HG03439 (cell line): Measurements from ENCODE around the gene SHISA4.

Experiments
- ATAC-seq: cut with Tn5 transposase; IDR thresholded peaks from one replicate; pipeline ENCODE4 v1.9.1; 2021; ENCODE audit warnings: mild to moderate bottlenecking, moderate library complexity; ENCODE audit not compliant: unreplicated experiment

The SHISA4 gene

DNA sequence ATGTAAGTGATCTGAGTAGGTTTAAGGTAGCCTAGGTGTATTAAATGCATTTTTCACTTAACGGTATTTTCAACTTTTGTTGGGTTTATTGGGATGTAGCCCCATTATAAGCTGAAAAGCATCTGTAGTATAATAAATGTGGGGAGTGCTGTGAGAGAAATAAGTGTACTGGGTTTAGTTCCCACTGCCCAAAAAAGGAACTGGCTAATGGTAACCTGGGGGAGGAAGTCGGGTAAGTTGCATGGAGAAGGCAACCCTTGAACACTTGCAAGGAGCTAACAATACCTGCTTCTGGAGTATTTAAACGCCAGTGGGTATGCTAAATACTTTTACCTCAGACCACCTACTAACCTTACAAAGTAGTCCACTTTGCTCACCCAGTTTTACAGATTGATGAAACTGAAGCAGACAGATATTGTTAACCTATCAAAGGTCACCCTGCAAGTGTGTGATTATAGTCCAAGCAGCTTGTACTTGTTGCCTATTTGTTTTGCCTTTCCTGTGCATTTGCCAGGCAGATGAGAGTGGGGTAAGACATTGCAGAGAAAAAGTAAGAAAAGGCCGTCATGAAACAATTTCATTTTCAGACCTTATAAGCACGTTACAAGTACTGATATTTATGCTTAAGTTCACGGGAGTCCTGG is 7.6 kb upstream of the SHISA4 start:
- ATAC-seq = no peak

DNA sequence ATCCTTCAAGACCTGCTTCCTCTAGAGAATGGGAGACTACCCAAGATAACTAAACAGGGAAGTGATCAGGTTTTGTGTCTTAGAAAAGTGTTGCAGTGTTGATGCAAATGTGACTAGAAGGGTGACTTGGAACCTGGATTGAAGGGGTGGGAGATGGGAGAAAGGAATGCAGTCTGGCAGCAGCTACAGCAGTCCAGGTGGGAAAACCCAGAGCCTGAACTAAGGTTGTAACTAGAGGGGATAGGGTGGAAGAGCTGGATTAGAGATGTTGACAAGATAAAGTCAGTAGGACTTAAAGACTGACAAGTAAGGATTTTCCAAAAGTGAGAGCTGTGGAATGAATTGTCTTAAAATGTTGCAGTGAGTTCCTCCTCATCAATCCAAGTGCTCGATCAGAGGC is 7.1 kb upstream of the SHISA4 start:
- no peak for ATAC-seq

DNA sequence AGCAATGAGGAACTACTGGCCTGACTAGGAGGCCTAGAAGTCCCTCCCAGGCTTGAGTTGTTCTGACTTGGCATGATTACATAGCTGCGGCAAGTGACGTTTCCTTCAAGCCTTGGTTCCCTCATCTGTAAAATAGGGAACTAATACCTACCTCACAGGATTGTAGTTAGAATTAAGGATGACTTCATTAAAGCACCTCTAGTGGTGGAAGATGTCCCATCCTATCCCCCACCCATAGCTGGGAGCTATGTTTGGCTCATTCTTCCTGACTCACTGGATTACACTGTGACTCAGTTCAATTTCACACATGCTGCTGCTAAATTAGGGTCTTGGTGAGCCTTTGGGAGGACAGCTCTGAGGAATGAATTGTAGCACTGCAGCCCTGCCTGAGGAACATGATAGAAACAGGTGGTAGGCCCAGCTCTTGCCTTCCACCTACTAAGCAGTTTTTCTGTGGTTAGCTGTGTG is 6.0 kb upstream of the SHISA4 start:
- no peak for ATAC-seq

DNA sequence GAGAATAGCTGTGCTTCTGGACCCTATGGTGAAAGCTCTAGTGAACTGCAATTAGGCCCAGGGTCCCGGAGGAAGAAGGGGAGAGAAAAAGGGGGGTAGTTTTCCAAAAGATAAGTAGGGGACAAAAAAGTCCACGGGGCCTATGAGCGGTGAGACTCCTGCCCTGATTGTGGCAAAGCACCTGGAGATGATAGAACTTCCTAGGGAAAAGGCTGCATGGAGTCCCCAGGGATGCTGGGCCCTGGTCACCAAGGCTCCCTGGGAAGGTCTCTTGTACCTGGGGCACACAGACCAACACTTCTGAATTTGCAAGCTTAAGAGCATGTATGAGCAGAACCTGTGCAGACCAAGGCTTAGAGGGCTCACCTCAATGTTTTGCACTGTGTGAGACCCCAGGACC is 5.4 kb upstream of the SHISA4 start:
- no peak for ATAC-seq

DNA sequence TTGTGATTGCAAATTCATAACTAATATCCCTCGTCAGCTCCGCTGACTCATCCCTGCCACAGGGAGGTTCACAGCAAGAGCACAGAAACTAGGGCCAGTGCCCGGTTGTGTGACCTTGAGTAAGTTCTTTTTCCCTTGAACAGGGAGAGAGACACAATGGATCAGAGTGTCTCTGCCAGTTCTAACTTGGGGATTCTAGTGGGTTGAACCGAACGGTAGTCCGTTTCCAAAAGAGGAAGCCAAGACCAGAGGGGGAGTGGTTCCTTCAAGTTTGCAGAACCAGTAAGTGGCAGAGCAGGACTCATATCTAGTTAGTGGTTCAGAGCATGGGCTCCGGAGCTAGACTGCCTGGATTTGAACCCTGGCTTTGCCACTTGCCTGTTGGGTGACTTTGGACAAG is 4.9 kb upstream of the SHISA4 start:
- no peak for ATAC-seq

DNA sequence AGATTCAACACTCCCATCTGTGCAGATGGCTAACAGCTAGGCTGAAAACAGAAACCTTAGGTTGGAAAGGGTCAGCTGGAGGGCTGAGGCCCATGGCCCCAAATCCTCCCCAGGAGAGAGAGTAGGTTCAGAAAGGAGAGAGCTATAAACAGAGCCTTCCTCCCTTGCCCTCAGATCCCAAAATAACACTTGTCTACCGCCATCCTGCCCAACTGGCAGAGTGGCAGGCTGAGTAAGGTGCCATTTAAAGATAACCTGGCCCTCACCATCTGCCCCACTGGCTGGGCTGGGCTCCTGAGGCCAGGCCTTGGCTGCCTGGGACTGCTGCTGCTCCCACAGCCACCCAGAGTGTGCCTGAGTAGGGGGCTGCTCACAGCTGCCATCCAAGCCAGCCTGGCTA is 4.3 kb upstream of the SHISA4 start:
- ATAC-seq = no peak

DNA sequence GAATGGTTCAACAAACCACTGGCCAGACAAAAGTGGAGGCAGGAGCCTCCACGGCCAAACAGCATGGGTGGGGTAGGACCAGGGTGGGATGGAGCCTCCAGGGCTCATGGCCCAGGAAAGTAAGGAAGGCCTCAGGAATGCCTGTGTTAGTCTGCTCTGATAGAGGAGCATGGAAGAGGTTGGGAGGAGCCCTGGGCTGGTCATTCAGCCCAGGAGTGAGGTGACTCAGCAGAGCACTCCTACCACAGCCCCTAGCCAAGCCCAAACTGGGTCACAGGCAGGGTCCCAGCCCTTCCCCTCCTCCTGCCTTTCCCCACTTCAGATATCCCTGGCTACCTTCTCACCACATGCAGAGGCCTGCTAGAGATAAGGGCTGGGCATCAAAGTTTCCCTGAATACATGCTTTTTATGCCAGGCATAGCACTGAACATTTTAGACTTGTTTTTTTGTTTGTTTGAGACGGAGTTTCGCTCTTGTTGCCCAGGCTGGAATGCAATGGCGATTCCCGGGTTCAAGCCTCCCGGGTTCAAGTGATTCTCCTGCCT is 3.1 kb upstream of the SHISA4 start:
- no peak for ATAC-seq

DNA sequence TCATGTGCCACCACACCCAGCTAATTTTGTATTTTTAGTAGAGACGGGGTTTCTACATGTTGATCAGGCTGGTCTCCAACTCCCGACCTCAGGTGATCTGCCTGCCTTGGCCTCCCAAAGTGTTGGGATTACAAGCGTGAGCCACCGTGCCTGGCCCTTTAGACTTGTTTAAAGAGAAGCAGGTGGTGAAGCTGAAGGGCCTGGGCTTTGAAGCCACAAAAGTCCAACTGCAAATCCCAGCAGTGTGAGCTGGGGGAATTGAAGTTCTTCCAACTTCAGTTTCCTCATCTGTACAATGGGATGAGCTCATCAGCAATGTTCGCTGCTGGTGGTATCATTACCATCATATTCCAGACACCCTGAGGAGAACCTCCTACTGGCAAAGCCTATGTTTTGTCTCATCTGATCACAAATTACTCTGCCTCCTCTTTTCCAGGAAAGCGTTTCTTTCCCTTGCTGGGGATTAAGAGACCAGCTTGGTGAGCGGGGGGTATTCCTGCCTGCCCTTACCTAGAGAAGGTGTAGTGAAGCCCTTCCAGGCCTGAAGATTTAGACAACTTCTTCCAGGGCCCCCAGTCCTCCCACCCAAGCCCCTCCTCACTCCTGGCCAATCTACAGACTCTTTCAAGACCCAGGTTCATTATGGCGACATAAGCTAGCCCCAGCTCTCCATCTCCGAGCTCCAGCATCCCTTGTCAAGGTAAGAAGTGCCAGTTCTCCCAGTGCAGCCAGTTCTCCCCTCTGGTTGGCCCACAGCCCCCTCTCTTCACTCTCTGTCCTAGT is 2.4 kb upstream of the SHISA4 start:
- no peak for ATAC-seq

DNA sequence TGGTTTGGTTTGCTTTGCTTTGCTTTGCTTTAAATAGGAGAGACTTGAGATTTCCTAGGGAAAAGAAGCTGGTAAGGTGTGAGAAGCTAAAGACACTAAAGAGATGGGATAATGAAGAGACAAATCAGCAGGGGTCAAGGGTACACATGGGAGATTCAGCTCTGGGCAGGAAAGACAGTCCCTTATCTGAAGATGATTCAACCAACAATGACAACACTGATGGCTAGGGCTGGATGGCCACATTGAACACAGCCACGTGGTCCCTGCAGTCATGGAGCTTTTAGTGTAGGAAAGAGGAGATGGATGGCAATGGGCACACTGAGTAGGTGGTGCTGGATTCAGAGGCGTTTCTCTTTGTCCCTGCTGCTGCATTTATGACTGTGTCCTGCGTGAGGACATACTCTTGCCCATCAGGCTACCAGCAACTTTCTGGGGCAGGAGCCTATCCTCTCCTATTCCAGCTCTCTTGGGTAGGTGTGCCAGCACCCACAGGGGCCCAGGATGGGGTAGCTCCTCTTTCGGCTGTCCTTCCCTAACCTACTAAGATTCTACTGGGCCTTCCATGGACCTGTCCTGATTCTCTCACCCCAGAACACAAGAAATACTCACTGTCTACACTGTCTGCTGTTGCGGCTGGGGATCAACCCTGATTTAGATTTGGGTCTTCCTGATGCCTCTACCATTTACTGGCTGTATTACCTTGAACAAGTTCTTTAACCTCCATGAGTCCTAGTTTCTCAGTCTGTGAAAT is 1.4 kb upstream of the SHISA4 start:
- ATAC-seq = no peak

DNA sequence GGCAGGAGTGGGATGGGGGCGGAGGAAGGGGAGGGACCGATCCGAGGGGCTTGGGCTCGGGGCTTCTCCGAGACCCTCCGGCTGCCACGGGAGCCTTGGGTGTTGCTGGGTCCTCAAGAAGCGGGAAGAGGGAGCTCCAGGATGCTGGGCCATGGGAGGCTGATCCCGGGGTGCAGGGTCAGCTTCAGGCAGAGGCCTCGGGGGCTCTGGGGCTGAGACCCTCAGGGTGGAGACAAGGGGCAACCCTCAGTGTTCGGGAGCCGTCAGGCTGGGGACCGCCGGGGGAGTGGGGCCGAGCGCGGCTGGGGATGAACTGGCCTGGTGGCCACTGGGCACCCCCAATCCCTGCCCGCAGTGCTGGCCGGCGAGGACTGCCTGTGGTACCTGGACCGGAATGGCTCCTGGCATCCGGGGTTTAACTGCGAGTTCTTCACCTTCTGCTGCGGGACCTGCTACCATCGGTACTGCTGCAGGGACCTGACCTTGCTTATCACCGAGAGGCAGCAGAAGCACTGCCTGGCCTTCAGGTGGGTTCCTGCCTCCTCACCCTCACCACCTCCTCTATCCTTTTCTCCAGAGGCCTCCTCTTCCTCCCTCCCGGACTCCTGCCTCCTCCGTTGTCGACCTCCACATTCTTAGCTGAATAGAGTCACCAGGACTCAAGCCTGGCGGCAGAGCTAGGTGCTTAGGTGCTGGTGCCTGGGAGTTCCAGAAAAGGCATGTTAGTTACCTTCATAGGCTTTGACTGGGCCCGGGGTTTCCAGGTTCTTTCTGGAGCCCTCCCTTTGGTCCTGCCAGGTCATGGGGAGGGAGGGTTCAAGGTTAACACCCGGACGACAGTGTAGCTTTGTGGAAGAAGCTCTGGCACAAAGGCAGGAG is 631 bp downstream of the SHISA4 start:
- ATAC-seq = no peak

DNA sequence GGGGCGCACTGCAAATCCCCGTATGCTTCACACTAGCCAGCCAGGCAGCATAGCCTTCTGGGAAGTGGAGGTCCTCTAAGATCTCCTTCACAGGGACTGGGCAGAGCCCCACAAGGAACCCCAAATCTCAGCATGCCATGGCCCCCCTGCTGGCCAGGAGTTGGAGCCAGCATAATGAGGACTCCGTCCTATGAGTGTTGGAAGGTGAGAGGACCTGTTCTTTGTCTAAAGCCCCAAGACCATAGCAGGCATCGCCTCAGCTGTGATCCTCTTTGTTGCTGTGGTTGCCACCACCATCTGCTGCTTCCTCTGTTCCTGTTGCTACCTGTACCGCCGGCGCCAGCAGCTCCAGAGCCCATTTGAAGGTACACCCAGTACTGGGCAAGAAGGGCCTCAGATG is 1.5 kb downstream of the SHISA4 start:
- no peak for ATAC-seq

DNA sequence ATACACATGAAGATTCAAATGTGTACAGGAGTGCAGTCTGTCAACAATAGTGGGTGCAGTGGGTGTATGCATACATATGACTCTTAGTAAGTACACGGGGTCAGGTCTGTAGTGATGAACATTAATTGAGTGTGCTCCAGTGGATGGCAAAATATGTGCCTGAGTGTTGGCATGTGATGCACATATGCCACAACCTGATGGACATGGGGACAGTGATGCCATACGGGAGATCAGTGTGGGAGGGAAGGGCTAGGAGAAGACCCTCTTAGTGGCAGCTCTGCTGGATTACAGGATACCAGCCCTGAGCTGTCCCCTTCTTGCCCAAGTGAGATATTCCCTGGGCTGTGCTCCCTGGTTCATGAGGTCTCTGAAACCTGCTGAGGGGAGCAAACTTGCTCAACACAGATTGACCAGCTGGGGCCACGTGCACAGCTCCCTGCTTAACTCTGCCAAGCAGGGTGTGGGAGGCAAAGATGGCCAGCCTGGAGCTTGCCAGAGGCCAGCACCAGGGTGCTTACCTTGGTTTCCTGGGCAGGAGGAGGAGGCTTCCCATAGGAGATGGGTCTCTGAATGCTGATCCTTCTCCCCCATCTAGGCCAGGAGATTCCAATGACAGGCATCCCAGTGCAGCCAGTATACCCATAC is 2.2 kb downstream of the SHISA4 start:
- ATAC-seq = no peak

DNA sequence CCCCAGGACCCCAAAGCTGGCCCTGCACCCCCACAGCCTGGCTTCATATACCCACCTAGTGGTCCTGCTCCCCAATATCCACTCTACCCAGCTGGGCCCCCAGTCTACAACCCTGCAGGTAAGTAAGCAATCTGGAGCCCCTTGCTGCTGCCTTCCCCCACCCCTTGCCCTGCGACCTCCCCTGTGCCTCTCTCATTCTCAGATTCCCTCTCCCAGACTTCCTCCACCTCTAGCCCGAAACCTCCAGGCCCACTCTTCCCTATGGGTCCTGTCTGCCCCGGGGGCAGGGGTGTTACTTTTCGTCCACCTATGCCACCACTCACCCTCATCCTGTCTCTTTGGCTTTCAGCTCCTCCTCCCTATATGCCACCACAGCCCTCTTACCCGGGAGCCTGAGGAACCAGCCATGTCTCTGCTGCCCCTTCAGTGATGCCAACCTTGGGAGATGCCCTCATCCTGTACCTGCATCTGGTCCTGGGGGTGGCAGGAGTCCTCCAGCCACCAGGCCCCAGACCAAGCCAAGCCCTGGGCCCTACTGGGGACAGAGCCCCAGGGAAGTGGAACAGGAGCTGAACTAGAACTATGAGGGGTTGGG is 2.9 kb downstream of the SHISA4 start:
- ATAC-seq = no peak

DNA sequence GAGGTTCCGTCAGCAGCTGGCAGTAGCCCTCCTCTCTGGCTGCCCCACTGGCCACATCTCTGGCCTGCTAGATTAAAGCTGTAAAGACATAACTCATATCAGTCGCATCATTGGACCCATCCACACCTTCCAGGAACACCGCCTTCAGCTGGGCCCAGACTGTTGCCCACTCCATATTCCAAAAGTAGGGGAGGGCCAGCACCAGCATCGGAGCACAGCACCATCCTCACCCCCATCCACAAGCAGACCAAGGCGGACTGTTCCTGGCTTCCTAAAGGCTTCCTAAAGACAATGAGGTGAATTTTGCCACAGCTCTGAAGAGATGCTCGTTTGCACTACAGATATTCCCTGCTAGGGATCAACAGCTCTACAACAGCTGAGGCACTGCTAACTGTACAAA is 3.5 kb downstream of the SHISA4 start:
- ATAC-seq = no peak

DNA sequence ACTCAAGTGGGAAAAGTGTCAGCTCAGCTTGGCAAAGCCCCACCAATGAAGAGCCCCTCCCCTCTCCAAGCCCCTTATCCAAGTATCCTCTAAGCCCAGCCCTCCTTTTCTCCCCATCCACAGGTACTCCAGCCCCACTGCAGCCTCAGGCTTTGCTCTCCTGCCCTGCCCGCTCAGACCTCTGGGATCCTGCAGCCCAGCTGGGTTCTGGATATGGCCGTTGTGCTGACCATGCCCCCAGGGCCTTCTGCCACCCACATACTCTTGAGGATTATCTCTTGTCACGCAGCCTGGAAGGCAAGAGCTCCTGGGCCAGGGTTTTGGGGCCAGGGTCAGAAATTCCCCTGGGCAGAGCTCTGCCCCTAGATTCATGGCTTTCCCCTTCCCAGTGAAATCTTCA is 4.7 kb downstream of the SHISA4 start:
- ATAC-seq = no peak

DNA sequence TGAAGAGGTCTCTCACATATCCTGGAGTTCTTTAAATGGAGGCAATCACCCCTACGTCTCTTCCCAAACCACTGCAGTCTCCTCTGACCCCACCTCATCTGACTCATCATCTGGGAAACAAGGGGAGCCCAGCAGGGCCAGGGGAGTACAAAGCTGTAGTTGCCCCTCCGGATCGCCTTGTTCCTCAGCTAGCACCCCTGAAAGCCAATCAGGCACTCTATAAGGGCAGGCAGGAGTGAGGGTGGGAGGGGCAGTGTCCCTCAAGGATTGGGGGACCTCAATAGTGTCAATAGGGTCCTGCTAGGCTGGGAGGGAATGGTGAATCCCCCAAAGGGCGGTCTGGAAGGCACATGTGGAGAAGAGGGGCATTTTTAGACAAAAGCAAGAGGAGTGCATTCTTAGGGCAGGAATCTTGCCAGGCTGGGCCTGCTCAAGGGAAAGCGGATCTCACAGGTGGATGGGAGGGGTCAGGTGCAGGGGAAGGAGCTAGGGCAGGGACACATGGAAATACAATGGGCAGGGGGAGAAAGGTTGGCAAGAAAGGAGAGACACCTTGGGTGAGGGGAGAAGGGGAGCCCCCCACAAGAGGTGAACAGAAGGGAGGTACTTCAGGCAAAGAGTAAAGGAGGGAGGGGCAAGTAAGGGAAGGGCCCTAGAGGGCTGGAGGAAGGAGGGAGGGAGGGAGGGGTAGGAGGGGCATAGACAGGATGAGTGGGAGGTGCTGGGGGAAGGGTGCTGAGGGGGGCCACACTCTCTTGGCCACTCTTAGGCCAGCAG is 5.8 kb downstream of the SHISA4 start:
- no peak for ATAC-seq

DNA sequence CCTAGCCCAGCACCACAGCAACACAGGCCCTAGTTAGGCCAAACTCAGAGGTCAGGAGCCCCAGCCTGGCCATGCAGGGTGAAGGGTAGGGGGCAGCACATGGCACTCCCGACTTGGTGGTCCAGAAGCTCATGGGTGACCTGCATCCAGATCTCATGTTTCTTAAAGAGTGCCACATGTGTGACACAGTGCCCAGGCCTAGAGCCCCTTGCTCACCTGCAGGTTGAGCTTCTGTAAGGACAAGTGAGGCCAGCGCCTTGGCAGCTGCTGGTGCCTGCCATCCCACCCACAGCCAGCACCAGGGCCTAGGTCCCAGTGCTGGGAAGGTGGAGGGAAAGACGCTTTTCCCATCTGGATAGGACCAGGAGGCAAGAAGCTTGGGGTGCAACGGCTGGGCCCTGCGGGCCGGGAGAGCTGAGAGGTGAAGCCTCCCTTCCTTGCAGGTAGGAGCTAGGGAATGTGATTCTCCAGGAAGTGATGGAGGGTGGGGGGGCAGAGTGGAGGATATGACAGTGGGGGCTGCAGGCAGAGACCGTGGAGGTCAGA is 6.5 kb downstream of the SHISA4 start:
- no peak for ATAC-seq

DNA sequence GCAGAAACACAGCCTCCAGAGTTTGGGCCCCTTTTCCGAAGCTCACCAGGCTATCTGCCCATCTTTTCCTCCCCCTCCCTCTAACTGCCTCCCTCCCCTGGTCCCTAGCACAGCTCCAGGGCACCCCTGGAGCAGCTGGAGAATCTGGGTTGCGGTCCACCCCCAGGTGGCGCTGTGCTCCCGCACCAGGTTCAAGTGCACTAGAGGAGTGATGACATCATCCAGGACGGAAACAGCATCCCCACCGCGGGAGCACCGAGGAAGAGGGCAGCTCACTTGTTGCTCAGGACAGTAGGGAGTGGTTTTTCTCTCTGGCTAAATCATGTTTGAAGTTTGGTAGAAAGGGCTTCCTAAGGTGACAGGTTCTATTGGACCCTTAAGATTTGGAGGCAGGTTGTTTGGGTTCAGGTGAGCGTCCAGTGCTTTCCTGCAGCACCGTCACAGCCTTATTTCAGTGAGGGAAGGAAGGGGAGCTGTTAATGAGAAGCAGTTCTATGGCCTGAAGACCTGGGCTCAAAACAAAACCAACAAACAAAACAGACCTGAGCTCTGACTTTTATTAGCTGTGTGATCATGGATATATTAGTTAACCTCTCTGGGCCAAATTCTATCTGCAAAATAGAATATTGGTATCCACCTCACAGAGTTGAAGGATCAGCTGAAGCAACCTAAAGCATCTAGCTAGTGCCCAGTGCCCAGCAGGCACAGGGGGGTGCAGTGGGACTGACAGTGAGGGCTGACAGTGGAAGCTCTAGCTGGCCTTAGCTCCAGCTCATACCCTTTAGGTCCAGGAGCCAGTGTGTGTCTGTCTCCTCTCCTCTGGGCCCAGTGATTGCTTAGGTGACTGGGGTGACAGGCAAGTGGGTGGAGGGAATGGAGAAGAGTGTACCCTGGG is 7.5 kb downstream of the SHISA4 start:
- peak; percentile 79 for ATAC-seq
